Left colon (tissue), 2 donors: ENCODE results near the gene DENND4A. TPM values are rescaled to one million over a fixed set of nuclear protein-coding genes. Genes with fewer than 3 reads are reported as not detected.
A peak's percentile ranks its signal among the peaks of the same experiment; 100 is the strongest.
"Not testable (repeated sequence)": the region's sequence is repeated elsewhere in the genome, so short reads cannot be mapped to it uniquely, and the experiment has no call there.

Experiments
- ATAC-seq: fragments of 200-7000 bp; cut with Tn5 transposase; one replicate; pipeline ENCODE4 v1.9.1; 2020; ENCODE audit warnings: mild to moderate bottlenecking, moderate library complexity
- DNase-seq, 2 donors: peaks; one replicate each; pipeline ENCODE4 v3.0.0-alpha.2; 2020
- intact Hi-C, 2 donors: fragments of 100-400 bp; cut with DNase I in 1 of 2; cut with micrococcal nuclease in 1 of 2; formaldehyde crosslinking; loops; one replicate each; pipeline versions ENCODE4 v1.11.2 to v1.14.0; 2022; cut with DNase I, micrococcal nuclease
- total RNA-seq, 2 donors: library from RNA; stranded (reverse); fragmentation: NEBNext Ultra II Directional; extraction: Animal tissue kit (Norgen Biotek cat#: 25700); gene quantifications; one replicate each; pipeline ENCODE4 v1.2.1, GENCODE V29; 2021
- donor health status: DM: no; HTN: no; CAD: no.
- donor health status: DM: yes; HTN: yes; CAD: no.

Gene DENND4A
- total RNA-seq, 2 donors from 2014 or later, result 17.7 to 19.5 TPM

DNA sequence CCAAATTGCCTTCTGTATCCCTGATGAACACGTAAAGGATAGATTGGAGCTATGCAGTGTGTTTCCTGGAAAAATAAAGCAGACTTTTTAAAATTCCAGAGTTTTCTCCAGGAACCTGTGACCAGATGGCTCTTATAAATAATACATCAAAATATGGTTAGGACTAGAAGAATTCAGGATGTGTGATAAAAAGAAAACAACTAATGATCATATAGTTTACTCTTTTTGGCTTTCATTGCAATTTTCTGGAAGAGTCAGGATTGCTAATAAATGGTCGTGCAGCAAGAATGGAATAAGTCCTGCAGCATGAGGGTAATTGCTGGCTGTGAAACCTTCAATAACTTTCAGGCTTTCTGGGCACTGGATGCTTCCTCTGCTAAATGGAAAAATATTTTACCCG is 30.2 kb upstream of the DENND4A start:
- intact Hi-C loops, result no loop called here
- DNase-seq, result no peak
- ATAC-seq, result no peak

DNA sequence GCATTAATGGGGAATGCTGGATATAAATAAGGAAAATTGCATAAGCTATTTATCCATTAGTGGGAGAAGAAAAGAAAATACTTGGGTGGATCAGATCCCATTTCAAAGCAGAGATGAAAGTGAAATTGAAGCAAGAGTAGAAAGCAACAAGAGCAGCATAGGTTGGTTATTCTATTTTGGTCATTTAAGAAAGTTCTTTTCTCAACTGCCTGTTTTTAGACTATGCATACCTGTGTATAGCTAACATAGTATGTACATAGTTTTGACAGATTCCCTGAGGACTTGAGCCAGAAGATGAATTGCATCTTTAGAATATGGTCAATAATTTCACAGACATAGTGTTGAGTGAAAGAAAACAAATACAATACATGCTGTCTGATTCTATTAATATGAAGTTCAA is 29.0 kb upstream of the DENND4A start:
- ATAC-seq, result no peak
- intact Hi-C loops, result no loop called here
- no peak for DNase-seq

GRCh38 chr15:65819563-65819960 is 27.5 kb upstream of the DENND4A start:
- DNase-seq, result no peak
- ATAC-seq, result no peak

DNA sequence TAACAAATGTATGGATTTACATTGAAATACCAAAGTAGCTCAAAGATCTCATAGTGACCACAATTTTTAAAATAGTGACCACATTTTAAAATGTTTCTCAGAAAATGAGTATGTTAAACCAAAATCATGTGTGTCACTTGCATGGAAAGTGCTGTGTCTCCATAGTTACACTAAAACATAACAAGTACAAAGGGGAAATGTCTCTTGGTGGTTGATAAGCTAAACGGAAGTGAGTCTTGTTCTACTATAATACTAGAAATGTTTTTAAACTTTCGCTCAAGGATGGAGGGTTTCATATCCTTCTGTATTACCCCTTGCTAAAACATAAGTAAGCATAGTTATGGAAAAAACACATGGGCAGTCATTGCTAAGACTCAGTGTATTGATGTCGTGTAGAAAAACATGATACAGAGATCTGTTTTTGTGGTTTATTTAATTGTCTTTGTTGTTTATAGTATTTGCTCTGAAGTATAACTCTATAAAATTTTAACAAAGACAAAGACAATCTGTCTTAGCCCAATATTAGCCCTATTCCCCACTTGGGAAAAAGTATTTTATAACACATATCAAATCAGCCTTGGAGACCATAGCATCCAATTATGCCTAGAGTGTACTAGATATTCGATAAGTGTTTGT is 27.0 kb upstream of the DENND4A start:
- peak; percentile 21 for ATAC-seq
- intact Hi-C loops, result no loop called here
- DNase-seq, result no peak

More at GRCh38 chr15:65819563-65819960, 27.5 kb upstream of the DENND4A start:
- intact Hi-C loops, result no loop called here

DNA sequence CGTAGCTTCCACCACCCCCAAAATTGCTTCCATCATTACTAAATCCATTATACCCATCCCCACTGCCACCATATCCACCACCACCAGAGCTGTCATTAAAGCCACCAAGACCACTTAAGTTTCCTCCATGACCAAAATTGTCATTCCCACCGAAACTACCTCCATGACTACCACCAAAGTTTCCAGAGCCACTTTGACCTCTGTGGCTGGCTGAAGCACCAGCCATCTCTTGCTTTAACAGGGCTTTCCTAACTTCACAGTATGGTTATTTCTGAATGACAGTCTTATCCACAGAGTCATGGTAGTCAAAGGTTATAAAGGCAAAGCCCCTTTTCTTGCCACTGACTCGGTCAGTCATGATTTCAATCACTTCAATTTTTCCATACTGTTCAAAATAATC is 24.3 kb upstream of the DENND4A start:
- intact Hi-C loops, result no loop called here
- no peak for ATAC-seq
- no peak for DNase-seq

DNA sequence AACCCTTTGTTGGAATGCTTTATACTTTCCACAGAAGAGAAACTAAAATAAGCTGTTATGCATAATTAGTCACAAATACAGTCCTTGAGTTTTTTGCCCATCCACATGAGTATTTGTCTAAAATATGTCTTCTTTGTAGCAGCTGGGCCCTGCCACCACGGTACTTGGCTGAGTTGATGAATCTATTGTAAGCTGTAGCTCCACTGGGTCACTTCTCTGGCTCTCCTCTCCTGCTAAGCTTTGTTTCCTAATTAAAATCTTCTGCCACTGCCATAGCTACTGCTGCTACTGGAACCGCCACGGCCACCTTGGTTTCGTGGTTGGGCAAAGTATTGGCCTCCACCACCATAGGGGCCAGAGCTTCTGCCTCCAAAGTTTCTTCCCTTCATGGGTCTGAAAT is 23.9 kb upstream of the DENND4A start:
- DNase-seq, intact Hi-C loops, ATAC-seq: not testable (repeated sequence)

DNA sequence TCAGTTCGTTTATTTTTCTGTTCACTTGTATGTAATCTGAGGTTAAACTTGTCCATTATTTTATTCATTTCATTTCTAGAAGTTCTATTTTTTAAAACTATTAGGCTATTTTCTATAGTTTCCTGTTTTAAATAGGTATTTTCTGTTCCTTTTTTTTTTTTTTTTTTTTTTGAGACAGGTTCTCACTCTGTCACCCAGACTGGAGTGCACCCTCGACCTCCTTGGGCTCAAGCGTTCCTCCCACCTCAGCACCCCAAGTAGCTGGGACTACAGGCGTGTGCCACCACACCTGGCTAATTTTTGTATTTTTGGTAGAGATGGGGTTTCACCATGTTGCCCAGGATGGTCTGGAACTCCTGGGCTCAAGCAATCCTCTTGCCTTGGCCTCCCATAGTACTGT is 22.2 kb upstream of the DENND4A start:
- intact Hi-C loops, ATAC-seq, DNase-seq: not testable (repeated sequence)

- ATAC-seq, result no peak
- no peak for DNase-seq
- intact Hi-C loops, result no loop called here
Measured at GRCh38 chr15:65812916-65813315, 20.8 kb upstream of the DENND4A start.

DNA sequence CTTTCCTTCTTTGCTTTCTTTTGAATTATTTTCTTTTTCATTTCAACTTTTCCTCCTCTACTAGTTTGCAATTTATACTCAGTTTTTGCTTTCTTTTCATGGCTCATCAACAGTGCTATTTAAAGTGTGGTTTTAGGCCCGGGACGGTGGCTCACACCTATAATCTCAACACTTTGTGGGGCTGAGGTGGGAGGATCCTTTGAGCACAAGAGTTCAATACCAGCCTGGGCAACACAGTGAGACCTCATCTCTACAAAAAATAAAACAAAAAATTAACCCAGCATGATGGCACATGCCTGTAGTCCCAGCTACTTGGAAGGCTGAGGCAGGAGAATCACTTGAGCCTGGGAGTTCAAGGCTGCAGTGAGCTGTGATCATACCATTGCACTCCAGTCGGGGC is 20.4 kb upstream of the DENND4A start:
- DNase-seq (no peak), ATAC-seq (no peak)
- intact Hi-C loops, result no loop called here

DNA sequence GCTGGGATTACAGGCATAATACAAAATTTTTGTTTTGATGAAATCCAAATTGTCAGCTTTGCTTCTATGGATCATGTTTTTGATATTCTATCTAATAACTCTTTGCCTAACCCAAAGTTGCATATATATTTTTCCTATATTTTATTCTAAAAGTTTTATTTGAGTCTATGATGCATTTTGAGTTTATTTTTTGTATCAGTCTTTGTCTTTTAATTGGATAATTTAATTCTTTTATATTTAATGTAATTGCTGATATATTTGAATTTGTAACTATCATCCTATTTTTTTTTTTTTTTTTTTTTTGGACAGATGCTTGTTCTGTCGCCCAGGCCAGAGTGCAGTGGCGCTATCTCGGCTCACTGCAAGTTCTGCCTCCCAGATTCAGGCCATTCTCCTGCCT is 19.7 kb upstream of the DENND4A start:
- DNase-seq, result no peak
- no peak for ATAC-seq
- intact Hi-C loops, result no loop called here

- ATAC-seq, result not testable (repeated sequence)
Measured at GRCh38 chr15:65811011-65811733, 19.1 kb upstream of the DENND4A start.

GRCh38 chr15:65806397-65806796 is 14.3 kb upstream of the DENND4A start:
- intact Hi-C loops, result no loop called here
- ATAC-seq, result no peak
- no peak for DNase-seq

More at GRCh38 chr15:65811011-65811733, 19.1 kb upstream of the DENND4A start:
- intact Hi-C loops, DNase-seq: not testable (repeated sequence)

GRCh38 chr15:65805019-65805745 is 13.1 kb upstream of the DENND4A start:
- DNase-seq (no peak), ATAC-seq (no peak)
- intact Hi-C loops, result no loop called here

GRCh38 chr15:65804252-65804931 is 12.3 kb upstream of the DENND4A start:
- DNase-seq (no peak), ATAC-seq (no peak)
- intact Hi-C loops, result no loop called here

GRCh38 chr15:65801229-65801805 is 9.2 kb upstream of the DENND4A start:
- DNase-seq (no peak), ATAC-seq (no peak)
- intact Hi-C loops, result no loop called here

DNA sequence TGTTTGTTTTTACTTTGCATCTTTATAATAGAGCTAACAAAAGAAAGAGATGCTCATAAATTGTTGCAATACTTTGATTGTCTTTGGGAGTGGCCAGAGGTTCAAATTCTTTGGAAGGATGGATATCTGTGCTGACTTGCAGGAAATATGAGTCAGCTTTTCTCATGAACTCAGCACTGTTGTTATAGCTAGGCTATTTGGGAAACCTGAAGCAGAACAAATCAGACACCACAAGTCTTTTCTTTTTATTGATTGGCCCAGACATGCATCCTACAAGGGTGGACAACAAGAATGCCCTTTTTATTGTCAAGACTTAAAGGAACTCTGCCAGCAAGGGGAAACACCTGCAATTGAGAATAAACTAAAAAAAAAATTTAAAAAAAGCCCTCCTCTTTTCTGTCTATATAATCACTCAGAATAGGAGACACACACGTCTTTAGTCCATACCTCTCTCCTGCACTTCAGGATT is 4.6 kb upstream of the DENND4A start:
- intact Hi-C loops, result no loop called here
- ATAC-seq (no peak), DNase-seq (no peak)

GRCh38 chr15:65795663-65796216 is 3.6 kb upstream of the DENND4A start:
- no peak for DNase-seq
- intact Hi-C loops, result no loop called here
- ATAC-seq, result no peak

DNA sequence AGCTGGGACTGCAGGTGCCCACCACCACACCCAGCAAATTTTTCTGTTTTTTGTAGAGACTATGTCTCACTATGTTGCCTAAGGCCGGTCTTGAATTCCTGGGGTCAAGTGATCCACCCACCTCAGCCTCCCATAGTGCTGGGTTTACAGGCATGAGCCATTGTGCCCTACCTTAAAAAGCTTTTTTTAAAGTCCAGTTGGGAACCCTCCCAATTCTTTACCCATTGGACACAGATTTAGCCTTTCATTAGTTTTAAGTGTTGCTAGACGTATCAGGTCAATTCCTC is 1.7 kb upstream of the DENND4A start:
- ATAC-seq (no peak), DNase-seq (no peak)
- intact Hi-C loops, result no loop called here
